GM12874 (cell line): ENCODE measurements around the gene PIGK.

ENCODE experiments used
- CTCF ChIP-seq: IDR thresholded peaks from 2 replicates; pipeline ENCODE4 v1.5.1; 2011; ENCODE audit warnings: low read depth, mild to moderate bottlenecking, control low read depth, low read length, moderate library complexity; ENCODE audit not compliant: insufficient read depth

The PIGK gene

GRCh38 chr1:77222496-77222895 is 3.3 kb upstream of the PIGK start:
- TF ChIP-seq CTCF: no peak

GRCh38 chr1:77220687-77221463 is 1.6 kb upstream of the PIGK start:
- TF ChIP-seq CTCF: no peak

- no peak for TF ChIP-seq CTCF
Measured at GRCh38 chr1:77218477-77219165, 609 bp downstream of the PIGK start.

GRCh38 chr1:77202751-77203150 is 16.5 kb downstream of the PIGK start:
- no peak for TF ChIP-seq CTCF

- no peak for TF ChIP-seq CTCF
Measured at GRCh38 chr1:77200806-77201205, 18.4 kb downstream of the PIGK start.

GRCh38 chr1:77200293-77200692 is 18.9 kb downstream of the PIGK start:
- no peak for TF ChIP-seq CTCF

- no peak for TF ChIP-seq CTCF
Measured at GRCh38 chr1:77197351-77197750, 21.9 kb downstream of the PIGK start.
